Bronchial epithelial cell (primary cell): ENCODE results near the gene ZNF367. TPM values are rescaled to one million over a fixed set of nuclear protein-coding genes. Genes with fewer than 3 reads are reported as not detected.
"Not testable (repeated sequence)": the region's sequence is repeated elsewhere in the genome, so short reads cannot be mapped to it uniquely, and the experiment has no call there.

Experiments
- DNase-seq: peaks from one replicate; pipeline ENCODE4 v3.0.0-alpha.2; 2010; ENCODE audit warnings: low read depth
- FAIRE-seq: peaks from 2 replicates; lab custom pipeline; 2011; peaks lifted over from hg19 to GRCh38; lab: Jason Lieb, UNC
- H3K27me3 ChIP-seq: 2 replicates; pipeline ENCODE4 v1.5.1; 2011; ENCODE audit warnings: low read length; ENCODE audit not compliant: control insufficient read depth, insufficient read depth
- H3K36me3 ChIP-seq: 2 replicates; pipeline ENCODE4 v1.5.1; 2011; ENCODE audit warnings: low read length; ENCODE audit not compliant: control insufficient read depth, insufficient read depth
- H3K4me3 ChIP-seq: 2 replicates; pipeline ENCODE4 v1.5.1; 2011; ENCODE audit warnings: mild to moderate bottlenecking, low read depth, low read length, control low read depth
- CTCF ChIP-seq: IDR thresholded peaks from 2 replicates; pipeline ENCODE4 v1.5.1; 2011; ENCODE audit warnings: mild to moderate bottlenecking, moderate library complexity, low read length, control low read depth, inconsistent platforms; ENCODE audit not compliant: insufficient read depth, severe bottlenecking
- total RNA-seq: library from RNA; depleted of rRNA; stranded (reverse); fragments of >200 nt; gene quantifications from 2 replicates; pipeline ENCODE4 v1.2.1, GENCODE V29; 2014

Gene ZNF367
- total RNA-seq, 1 donor from 2014 or later, result 0.26 TPM

GRCh38 chr9:96360976-96361375 is 57.2 kb downstream of the ZNF367 start:
- no peak for TF ChIP-seq CTCF
- DNase-seq (no peak), FAIRE-seq (no peak)
- no peak overlapping the region for H3K4me3 ChIP-seq
- H3K27me3 ChIP-seq, result no peaks in the 10 kb centered on the region
- peaks cover 6% of the 10 kb centered on the region for H3K36me3 ChIP-seq

GRCh38 chr9:96360523-96360922 is 57.6 kb downstream of the ZNF367 start:
- H3K4me3 ChIP-seq, H3K36me3 ChIP-seq, DNase-seq, FAIRE-seq, H3K27me3 ChIP-seq: not testable (repeated sequence)

- DNase-seq, result no peak
- H3K27me3 ChIP-seq, result no peaks in the 10 kb centered on the region
- peaks cover 4% of the 10 kb centered on the region for H3K36me3 ChIP-seq
- H3K4me3 ChIP-seq, result no peak overlapping the region
- TF ChIP-seq CTCF, result no peak
- FAIRE-seq, result no peak
These were observed 67.3 kb downstream of the ZNF367 start for GRCh38 chr9:96350866-96351265.

GRCh38 chr9:96348261-96348660 is 69.9 kb downstream of the ZNF367 start:
- no peaks in the 10 kb centered on the region for H3K27me3 ChIP-seq
- peaks cover 3% of the 10 kb centered on the region for H3K36me3 ChIP-seq
- no peak overlapping the region for H3K4me3 ChIP-seq
- no peak for DNase-seq
- FAIRE-seq, result no peak
- TF ChIP-seq CTCF, result no peak

- FAIRE-seq, result no peak
- no peak overlapping the region for H3K4me3 ChIP-seq
- no peak for DNase-seq
- H3K36me3 ChIP-seq, result peaks cover 5% of the 10 kb centered on the region
- H3K27me3 ChIP-seq, result no peaks in the 10 kb centered on the region
- no peak for TF ChIP-seq CTCF
These were observed 72.6 kb downstream of the ZNF367 start for GRCh38 chr9:96345551-96345950.

GRCh38 chr9:96344458-96345180 is 73.6 kb downstream of the ZNF367 start:
- H3K27me3 ChIP-seq, result no peaks in the 10 kb centered on the region
- DNase-seq, result peak; percentile 87
- H3K36me3 ChIP-seq, result peaks cover 5% of the 10 kb centered on the region
- no peak for FAIRE-seq
- no peak overlapping the region for H3K4me3 ChIP-seq
- TF ChIP-seq CTCF, result no peak
